Stimulated activated CD4-positive, alpha-beta T cell treated with anti-CD3 and anti-CD28 coated beads, Interleukin-4, amount 100 ng/mL, for 48 hours (primary cell): ENCODE data around the gene STAG3.
A peak's percentile ranks its signal among the peaks of the same experiment; 100 is the strongest.
"Not testable (repeated sequence)": the region's sequence is repeated elsewhere in the genome, so short reads cannot be mapped to it uniquely, and the experiment has no call there.

Experiments
- DNase-seq, 2 donors: peaks; one replicate each; pipeline ENCODE4 v3.0.0-alpha.2; 2020; ENCODE audit warnings: low read depth in 2 of 2

Gene STAG3

DNA sequence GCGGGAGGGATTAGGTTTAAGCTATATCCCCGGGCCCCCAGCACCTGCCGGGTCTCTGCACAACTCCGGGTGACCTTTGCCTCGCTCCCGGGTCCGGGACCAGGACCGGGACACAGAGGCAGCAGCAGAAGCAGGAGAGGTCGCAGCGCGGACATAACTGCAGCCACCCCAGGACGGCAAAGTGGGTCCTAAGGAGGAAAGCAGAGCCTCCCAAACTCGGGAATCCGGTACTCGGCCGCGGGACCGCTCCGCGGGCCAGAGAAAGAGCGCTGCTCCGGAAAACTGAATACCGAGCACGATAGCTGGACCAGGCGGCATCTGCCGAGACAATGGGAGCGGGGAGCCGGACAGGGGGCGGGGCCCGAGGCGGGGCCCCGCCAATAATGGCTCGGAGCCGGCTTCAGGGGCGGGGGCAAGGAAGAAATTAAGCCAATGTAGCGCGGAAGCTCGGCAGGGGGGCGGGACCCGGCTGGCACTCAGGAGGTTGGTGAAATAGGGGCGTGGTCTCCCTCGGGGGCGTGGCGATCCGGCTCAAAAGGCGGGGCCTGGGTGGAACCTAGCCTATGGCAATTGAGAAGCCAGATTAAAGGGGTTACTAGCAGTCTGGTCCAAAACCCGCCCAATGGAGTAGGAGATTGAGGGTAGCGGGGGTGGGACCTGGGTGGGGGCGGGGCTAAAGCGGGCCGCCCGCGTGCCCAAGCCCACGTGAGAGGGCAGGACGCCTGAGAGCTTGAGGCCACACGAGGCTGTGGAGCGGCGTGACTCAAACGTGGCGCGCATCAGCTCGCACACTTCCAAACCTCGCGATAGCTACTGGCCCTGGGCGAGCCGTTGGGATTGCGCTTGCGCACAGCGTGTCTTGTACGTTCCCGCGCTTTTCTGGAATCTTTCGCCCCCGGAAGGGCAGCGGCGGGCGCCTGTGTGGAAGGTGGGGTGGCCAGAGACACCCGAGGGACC is at the start of gene STAG3, which contains the start of gene GPC2:
TSS of gene STAG3 (plus strand) at position 874 of the 957 bp plus-strand sequence. CDS start 2,639 bp downstream, outside the sequence.
TSS of gene GPC2 (minus strand) at position 337 of the 957 bp plus-strand sequence. CDS start at position 155, 182 bp downstream.
- peak; percentile 96 to 99 for DNase-seq

- no peak for DNase-seq
Observed at GRCh38 chr7:100128637-100128963, 49.1 kb upstream of the STAG3 start.

GRCh38 chr7:100130220-100130607 is 47.5 kb upstream of the STAG3 start:
- DNase-seq = not testable (repeated sequence)

GRCh38 chr7:100130608-100131453 is 46.9 kb upstream of the STAG3 start:
- peak; percentile 79 to 87 for DNase-seq

DNA sequence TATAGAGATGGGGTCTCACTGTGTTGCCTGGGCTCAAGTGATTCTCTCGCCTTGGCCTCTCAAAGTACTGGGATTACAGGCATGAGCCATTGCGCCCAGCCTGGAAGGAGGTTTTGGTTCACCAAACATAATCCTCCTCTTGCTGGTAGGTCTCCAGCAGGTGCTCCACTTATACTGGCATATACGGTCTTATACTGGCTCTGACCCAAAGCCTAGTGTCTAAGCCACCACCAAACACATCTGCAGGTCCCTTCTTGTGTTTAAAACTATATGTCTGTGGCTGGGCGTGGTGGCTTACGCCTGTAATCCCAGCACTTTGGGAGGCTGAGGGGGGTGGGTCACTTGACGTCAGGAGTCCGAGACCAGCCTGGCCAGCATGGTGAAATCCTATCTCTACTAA is 45.6 kb upstream of the STAG3 start:
- DNase-seq = no peak

DNA sequence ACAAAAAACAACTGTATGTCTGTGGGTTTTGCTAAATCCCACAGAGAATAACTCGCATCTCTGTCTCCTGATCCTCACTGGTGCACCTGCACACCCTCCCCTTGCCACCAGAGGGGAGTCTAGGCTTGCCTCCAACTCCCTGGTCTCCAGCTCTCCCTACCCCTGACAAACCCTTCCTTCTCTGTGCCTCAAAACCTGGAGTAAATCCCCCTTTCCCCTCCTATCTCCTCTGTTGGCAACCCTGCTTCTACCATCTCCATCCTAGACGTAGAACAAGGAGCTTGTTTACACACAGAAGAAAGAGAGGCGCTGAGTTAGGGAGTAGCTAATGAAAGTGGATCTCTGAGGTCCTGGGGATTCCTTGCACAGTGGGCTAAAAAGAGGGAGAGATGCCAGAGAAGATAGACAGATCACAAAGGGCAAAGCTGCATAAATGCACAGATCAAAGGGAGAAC is 45.0 kb upstream of the STAG3 start:
- peak; percentile 46 to 48 for DNase-seq

DNA sequence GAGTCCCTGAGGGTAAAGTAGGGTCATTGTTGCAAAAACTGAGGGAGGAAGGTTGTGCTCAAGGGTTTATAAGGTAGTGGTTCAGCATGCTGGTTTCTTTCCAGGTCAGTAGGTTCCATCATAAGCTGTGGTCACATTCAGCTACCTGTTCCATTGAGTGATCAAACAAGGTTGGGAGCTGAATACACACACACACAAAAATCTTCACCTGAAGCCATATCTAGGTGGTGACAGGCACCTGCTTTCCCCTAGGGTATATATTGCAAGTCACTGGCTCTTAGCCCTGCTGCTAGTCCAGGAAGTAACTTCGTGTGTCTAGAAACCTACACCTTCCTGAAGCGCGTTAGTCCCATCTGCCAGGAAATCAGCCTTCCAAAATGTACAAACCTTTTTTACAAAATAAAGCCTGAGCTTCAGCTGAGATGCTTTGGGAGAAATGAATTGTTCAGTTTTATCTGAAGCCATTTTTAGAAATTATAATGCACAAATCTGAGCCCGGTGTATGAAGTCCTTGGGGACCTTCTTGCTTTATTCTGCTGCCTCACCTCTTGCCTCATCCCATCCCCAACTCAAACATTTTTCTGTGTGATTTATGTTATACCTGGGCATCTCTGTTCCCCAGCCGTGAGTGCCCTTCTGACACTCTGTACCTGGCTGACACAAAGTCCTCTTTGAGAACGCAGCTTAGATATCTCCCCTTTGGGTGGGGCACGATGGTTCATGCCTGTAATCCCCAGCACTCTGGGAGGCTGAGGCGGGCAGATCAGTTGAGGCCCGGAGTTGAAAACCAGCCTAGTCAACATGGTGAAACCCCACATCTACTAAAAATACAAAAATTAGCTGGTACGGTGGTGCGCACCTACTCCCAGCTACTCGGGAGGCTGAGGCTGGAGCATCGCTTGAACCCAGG is 39.6 kb upstream of the STAG3 start:
- DNase-seq = no peak

DNA sequence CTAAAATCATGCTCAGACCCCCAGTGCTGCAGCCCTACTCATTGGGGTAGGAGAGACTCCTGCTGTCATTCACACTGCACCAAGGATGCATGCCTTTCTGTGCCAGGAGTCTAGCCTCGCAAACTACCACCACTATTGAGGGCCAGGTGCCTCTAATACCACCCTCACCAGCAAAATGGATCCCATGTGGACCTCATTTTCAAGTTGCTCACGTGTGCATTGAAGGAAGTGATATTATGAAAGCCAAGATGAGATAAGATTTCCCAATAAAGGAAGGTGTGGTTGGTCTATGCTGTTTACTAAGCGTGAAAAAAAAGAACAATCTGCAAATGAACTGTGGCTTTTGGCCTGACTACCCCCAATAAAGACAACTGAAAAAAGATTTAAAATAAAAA is 36.2 kb upstream of the STAG3 start:
- no peak for DNase-seq

- DNase-seq = no peak
Observed at GRCh38 chr7:100142461-100142860, 35.3 kb upstream of the STAG3 start.

DNA sequence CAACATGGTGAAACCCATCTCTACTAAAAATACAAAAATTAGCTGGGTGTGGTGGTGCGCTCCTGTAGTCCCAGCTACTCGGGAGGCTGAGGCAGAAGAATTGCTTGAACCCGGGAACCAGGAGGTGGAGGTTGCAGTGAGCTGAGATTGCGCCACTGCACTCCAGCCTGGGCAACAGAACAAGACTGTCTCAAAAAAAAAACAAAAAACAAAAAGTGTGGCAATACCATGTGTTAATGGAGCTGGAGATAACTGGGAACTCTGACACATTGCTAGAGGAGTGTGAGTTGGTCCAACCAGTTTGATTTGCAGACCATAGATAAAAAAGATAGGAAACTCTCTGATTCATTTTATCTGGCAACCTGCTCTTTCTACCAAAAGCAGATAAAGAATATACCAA is 31.4 kb upstream of the STAG3 start:
- not testable (repeated sequence) for DNase-seq

DNA sequence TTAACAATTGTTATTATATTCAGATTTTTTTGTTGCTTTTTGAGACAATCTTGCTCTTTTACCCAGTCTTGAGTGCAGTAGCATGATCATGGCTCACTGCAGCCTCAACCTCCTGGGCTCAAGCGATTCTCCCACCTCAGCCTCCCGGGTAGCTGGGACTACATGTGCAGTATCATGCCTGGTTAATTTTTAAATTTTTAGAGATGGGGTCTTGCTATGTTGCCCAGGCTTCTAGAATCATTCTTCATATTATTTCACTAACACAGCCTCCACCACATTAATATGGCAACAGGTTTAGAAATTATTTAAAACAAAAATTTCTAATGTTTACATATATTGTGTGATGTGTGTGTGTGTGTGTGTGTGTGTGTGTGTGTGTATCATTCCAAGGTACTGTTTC is 30.4 kb upstream of the STAG3 start:
- DNase-seq = no peak

- DNase-seq = no peak
Observed at GRCh38 chr7:100148225-100148558, 29.5 kb upstream of the STAG3 start.

DNA sequence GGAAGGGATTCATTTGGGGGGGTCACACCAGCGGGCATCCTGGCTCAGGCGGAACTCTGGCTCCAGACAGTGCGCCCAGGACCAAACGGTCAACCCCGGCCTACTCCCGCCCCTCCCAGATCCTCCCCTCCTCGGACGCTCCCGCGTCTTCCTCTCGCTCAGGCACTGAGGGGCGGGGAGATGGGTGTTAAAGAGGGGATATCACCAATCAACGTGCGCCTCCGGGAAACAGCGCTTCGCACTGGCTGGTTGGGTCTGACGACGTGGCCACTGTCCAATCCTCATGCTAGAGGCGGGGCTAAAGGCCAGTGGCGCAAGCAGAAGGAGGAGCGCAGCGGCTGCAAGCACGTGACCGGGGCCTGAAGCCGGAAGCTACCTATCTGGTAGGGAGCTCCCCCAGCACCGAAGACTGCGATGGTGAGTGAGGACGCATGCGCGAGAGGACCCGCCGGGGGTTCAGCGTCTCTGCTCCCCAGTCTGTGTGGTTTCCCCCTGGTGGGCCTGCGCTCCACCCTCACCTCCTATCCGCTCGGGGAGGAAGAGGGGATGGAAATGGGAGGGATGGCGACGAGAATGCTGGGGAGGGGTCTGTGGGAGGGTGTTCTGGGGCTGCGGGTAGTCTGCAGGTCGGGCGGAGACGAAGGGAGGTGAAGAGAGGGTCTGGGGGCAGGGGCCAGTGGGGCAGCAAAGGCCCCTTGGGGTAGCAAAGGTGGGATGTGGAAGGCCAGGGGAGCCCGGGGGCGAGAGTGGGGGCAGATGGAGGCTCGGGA is 29.0 kb upstream of the STAG3 start, which contains the start of gene LAMTOR4:
TSS of gene LAMTOR4 (plus strand) at position 360 of the 770 bp plus-strand sequence. CDS start at position 415, 55 bp downstream.
- DNase-seq = peak; percentile 90 to 98

DNA sequence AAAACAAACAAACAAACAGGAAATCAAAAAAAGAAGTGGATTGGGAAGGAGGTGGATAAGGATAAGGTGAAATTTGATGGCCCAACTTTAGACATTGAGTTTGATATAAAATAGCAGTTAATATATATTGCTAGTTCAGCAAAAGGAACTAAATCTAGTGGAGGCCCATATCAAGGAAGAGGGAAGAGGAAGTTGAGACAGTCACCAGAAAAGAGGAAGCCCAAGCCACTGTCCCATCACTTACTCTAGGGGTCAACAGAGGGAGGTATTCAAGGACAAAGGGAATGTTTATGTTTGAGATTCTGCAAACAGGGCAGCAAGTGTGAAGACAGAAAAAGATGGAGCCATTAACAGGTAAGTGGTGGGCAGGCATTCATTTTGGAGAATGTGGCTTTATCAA is 25.3 kb upstream of the STAG3 start:
- DNase-seq = no peak

DNA sequence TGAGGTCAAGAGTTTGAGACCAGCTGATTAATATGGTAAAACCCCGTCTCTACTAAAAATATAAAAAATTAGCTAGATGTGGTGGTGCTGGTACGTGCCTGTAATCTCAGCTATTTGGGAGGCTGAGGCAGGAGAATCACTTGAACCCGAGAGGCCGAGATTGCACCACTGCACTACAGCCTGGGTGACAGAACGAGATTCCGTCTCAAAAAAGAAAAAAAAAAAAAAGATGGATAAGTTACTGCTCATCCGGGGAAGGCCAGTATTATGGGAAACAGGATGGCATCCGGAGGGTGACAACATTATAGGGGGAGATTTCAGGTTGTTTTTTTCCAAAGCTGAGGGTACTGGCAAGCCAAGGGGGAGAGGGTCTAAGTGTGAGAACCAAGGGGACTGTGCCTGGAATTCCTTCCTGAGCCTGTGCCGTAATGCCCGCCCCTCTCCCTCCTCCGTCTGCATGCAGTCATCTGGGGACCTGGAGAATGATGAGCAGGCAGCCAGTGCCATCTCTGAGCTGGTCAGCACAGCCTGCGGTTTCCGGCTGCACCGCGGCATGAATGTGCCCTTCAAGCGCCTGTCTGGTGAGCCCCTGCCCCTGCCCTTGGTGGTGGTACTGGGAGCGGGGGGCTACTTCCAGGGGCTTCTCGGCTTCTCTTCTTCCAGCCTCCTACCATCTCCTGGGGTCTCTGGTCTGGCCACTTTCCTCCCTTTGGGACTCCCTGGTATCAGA is 24.6 kb upstream of the STAG3 start:
- DNase-seq = no peak

DNA sequence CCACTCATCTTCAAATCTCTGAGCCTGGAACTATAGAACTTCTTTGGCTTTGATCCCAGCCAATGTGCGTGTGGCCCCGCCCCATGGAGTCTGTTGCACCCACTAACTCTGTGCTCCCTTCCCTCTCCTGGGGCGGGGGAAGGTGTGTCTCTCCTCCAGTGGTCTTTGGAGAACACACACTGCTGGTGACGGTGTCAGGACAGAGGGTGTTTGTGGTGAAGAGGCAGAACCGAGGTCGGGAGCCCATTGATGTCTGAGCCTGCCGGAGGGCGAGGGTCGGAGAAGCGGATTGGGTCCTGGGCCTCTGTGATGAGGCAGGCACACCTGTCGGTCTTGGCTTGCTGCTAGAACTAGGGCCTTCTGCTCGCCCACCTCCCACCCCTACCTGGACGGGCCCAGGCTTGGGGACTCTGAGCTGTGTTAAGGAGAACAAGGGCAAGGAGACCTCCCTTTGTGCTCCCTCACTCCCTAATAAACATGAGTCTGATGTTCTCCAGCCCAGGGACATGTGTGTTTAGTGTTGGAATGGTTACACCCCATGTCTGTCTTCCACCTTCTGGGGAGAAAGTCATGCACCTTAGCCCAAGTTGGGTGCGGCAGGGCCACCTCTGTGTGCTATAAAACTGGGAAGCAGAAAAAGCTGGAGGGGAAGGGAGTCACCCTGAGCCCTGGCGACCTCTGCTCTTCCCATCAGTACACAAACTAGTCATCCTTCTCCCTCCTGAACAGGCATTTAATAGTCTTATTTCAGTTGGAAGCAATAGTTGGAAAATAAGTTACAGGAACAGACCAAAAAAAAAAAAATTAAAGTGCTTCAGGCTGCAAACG is 23.8 kb upstream of the STAG3 start:
- no peak for DNase-seq

DNA sequence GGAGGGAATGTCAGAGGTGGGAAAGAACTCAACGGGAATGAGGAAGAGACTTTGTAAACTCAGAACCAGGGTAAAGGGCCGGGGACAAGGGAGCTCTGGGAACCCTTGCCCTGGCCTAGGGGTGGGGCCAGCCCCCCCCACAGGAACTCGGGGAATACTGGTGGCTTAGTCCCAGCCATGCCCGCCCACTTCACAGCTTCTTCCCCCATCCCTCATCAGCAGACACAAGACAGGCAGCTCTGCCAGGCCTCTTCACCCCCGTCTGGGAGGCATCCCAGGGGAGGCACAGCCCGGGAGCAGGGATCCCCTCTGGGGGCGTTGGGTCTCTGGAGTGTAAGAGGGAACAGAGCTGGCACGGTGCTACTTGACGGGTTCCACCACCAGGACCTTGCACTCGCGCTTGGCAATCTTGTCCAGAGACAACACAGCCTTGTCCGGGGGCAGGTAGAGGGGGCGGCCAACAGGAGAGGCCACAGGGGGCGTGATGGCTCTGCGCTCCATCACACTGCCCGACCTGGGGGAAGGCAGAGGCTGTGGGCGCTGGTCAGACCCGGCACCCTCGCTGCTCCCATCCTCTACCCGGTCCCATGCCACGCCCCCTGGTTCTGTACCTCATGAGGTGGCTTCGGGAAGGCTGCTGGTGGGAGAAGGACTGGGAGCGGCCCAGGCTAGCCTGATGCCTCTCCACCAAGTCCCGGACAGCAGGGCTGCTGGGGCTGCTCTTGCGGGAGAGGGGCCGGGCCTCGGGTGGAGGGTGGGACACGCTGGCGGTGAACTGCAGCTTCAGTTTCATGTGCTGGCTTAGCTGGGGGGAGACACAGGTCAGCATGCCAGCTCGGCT is 22.8 kb upstream of the STAG3 start:
- no peak for DNase-seq
